GM19328 (cell line): ENCODE measurements around the gene CA9.

Source experiments
- ATAC-seq: cut with Tn5 transposase; IDR thresholded peaks from one replicate; pipeline ENCODE4 v1.9.1; 2021; ENCODE audit warnings: mild to moderate bottlenecking, moderate library complexity; ENCODE audit not compliant: unreplicated experiment

The CA9 gene

DNA sequence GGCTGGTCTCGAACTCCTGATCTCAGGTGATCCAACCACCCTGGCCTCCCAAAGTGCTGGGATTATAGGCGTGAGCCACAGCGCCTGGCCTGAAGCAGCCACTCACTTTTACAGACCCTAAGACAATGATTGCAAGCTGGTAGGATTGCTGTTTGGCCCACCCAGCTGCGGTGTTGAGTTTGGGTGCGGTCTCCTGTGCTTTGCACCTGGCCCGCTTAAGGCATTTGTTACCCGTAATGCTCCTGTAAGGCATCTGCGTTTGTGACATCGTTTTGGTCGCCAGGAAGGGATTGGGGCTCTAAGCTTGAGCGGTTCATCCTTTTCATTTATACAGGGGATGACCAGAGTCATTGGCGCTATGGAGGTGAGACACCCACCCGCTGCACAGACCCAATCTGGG lies 1.5 kb downstream of the CA9 start:
- ATAC-seq = no peak

DNA sequence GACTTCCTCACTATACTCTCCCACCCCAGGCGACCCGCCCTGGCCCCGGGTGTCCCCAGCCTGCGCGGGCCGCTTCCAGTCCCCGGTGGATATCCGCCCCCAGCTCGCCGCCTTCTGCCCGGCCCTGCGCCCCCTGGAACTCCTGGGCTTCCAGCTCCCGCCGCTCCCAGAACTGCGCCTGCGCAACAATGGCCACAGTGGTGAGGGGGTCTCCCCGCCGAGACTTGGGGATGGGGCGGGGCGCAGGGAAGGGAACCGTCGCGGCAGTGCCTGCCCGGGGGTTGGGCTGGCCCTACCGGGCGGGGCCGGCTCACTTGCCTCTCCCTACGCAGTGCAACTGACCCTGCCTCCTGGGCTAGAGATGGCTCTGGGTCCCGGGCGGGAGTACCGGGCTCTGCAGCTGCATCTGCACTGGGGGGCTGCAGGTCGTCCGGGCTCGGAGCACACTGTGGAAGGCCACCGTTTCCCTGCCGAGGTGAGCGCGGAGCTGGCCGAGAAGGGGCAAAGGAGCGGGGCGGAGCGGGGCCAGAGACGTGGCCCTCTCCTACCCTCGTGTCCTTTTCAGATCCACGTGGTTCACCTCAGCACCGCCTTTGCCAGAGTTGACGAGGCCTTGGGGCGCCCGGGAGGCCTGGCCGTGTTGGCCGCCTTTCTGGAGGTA lies 2.1 kb downstream of the CA9 start:
- ATAC-seq = no peak

- no peak for ATAC-seq
Observed at GRCh38 chr9:35679091-35679490, 5.4 kb downstream of the CA9 start.

DNA sequence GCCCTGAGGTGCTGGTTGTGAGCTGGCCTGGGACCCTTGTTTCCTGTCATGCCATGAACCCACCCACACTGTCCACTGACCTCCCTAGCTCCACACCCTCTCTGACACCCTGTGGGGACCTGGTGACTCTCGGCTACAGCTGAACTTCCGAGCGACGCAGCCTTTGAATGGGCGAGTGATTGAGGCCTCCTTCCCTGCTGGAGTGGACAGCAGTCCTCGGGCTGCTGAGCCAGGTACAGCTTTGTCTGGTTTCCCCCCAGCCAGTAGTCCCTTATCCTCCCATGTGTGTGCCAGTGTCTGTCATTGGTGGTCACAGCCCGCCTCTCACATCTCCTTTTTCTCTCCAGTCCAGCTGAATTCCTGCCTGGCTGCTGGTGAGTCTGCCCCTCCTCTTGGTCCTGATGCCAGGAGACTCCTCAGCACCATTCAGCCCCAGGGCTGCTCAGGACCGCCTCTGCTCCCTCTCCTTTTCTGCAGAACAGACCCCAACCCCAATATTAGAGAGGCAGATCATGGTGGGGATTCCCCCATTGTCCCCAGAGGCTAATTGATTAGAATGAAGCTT lies 6.1 kb downstream of the CA9 start:
- no peak for ATAC-seq

DNA sequence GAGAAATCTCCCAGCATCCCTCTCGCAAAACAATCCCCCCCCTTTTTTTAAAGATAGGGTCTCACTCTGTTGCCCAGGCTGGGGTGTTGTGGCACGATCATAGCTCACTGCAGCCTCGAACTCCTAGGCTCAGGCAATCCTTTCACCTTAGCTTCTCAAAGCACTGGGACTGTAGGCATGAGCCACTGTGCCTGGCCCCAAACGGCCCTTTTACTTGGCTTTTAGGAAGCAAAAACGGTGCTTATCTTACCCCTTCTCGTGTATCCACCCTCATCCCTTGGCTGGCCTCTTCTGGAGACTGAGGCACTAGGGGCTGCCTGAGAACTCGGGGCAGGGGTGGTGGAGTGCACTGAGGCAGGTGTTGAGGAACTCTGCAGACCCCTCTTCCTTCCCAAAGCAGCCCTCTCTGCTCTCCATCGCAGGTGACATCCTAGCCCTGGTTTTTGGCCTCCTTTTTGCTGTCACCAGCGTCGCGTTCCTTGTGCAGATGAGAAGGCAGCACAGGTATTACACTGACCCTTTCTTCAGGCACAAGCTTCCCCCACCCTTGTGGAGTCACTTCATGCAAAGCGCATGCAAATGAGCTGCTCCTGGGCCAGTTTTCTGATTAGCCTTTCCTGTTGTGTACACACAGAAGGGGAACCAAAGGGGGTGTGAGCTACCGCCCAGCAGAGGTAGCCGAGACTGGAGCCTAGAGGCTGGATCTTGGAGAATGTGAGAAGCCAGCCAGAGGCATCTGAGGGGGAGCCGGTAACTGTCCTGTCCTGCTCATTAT lies 6.8 kb downstream of the CA9 start:
- no peak for ATAC-seq

- ATAC-seq = no peak
Observed at GRCh38 chr9:35681341-35682002, 7.7 kb downstream of the CA9 start.

DNA sequence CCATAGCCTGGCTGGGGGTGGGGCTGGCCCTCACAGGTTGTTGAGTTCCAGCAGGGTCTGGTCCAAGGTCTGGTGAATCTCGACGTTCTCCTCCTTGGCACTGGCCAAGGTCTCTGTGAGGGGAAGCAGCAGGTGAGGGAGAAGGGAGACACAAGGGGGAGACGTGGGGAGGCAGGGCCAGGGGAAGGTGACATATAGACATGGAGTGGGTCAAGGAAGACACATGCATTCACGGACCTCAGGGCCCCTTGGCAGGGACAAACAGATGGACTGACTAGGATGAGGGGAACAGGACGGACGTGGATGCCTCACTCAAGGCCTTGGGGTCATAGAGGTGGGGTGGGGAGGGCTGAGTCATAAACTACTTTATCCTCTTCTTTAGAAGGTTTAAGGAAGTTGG lies 8.3 kb downstream of the CA9 start:
- no peak for ATAC-seq

- ATAC-seq = no peak
Observed at GRCh38 chr9:35682520-35683315, 9.0 kb downstream of the CA9 start.

DNA sequence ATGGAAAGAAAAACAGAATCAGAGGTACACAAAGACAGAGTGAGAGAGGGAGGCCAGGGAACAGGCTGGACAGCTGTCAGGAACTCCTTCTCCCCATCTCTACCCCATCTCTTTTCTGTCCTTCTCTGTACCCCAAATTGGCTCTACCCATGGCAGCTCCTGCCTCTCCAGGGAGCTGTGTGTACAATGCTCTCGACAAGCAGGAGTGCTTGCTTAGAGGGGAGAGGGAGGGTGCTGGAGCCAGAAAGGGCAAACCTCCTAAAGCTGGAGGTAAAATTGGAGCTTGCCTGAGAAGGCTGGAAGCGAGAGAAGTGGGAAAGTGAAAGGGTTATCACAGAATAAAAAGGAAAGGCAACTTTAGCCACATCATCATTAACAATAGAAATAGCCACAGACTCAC lies 9.6 kb downstream of the CA9 start:
- ATAC-seq = no peak

GRCh38 chr9:35684921-35685320 lies 11.2 kb downstream of the CA9 start:
- ATAC-seq = no peak

DNA sequence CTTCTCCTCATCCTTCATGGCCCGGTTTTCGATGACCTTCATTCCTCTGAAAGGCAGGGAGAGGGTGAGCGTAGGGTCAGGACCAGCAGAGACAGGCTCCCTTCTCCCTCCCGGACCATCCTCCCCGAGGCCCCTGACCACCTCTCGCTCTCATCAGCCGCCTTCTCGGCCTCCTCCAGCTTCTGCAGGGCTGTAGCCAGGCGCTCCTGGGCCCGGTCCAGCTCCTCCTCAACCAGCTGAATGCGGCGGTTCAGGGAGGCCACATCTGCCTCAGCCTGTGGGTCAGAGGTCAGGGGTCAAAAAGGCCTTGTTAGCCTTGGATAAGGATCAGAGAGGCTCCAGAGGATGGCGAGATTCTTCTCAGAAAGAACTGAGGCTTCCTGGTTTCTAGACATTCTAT lies 11.8 kb downstream of the CA9 start:
- ATAC-seq = no peak

DNA sequence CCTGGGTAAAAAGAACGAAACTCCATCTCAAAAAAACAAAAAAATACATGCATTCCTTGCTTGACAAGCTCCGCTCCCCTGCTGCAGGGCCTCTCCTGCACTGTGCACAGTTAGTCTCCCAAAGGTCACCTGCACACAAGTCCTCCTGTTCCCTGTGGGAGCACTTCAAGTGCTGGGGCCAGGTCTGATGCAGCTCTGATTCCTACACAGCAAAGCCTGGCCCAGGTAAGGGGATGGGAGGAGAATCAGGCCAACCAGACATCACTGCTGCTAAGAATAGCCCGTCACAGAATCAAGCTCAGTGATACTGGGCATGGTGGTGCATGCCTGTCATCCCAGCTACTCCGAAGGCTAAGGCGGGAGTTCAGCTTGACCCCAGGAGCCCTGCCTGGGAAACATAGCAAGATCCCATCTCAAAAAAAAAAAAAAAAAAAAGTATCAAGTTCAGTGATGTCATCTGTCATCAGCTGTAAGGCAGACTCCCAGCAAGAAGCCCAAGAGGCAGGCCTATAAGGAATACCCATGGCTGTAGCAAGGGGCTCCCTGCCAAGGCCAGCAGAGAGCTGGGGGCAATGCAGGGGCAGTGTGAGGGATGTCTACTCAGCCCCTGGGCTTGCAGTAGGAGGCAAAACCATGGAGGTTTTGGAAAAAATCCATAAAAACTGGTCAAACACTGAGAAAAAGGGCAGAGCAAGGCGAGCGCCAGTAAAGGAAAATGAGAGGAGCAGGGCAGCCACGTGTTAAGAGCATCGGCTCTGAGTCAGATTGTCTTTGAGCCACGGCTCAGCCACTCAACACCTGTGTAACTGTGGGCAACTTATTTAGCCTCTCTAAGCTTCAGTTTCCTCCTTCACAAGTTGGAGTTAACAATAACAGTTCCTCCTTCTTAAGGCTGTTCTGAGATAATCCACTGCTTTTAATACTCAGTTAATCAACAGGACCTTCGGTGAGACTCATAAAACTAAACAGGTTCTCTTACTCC lies 12.8 kb downstream of the CA9 start:
- ATAC-seq = no peak

- ATAC-seq = no peak
Observed at GRCh38 chr9:35687306-35687705, 13.6 kb downstream of the CA9 start.

DNA sequence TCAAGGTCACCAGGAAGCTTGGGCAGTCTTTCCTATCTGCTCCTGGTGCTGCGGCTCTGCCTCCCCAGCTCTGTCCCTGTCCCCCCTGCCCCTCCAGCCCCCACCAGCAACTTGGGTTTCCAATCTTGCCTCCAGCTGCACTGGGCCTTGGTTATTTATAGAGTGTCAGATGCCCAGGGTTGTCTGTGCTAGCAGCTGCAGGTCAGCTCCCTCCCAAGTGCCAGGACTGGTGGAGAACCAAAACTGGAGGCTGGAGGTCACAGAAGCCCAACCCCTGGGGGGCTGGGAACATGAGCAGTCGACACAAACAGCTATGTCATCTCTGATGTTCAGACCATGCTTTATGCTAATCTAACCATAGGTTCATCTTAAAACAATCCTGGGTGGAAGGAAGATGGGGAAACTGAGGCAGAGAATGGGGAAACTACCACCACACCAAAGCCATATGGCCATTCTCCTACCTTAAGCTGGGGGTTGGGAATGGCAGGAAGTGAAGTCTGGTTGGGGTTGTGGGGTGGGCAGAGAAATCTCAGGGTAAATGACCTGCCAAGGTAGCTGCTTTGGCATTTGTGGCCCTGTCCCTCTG lies 14.3 kb downstream of the CA9 start:
- no peak for ATAC-seq

DNA sequence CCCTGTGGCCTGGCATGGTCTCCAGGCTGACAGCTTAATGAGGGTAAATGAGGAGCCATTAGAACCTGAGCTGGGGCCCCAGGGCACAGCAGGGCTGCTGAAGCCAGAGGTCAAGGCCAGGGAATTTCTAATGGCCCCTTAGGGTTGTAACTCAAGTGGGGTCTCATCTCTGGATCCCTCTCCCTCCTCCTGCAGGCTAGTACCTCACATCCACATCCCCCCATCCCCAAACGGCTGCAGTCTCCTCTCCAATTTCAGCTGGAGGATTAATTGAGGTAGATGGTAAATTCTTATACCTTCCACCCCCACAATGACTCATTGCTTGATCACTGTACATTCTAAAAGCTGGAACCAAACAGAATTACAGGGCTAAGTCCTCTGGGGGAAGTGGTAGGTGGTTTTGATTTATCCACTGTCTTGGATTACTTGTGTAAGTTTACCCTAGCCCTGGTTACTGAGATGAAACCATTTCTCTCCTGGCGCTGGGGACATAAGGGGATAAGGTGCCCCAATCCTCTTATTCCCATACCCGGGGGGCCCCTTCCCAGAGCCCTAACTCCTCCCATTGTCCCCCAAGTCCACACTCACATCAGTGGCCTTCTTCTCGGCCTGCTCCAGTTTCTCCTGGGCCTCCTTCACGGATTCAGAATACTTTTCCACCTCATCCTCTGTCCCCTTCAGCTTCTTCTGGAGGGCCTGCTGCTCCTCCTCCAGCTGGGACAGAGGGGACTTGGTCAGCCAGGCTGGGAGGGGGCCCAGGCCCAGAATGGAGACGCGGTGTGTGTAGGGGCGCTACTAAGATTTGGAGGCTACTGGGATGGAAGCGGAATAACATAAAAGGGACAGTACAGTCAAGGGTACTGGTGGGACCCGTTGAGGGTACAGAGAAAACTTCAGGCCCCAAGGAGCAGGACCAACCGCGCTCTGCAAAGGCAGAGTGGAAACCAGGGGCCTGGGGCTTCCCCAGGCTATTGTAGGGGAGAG lies 15.1 kb downstream of the CA9 start:
- ATAC-seq = no peak

DNA sequence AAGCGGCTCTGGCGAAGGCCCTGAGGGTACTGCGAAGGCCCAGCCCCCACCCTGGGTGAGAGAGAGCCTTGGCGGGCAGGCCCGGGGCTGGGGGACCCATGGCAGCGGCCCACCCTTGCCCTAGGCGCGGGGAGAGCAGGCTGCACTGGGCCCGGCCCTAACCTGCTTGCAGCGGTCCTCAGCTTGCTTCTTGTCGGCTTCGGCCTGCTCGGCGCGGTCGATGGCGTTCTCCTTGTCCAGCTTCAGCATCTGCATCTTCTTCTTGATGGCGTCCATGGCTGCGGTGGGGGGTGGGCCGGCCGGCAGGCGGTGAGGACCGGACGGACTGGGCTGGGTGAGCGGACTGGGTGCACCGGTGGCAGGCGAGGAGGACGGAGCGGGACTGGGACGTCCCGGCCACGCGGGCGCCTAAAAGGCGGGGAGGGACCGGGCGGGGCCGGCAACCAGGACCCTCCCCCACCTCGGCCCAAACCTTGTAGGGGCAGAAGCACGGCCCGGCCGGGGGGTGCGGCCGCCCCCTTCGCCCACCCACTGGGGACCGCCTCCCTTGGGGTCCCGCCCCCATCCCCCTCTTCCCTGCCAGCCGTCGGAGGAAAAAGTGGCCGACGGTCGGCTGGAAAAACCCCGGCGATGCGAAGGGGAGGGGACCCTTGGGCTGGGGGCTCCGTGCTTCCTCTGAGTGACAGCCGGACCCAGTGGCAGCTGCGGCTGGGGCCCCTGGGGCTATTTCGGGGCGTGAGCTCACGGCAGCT lies 16.0 kb downstream of the CA9 start, which contains the start of gene TPM2:
TSS of gene TPM2 (minus strand) at position 384 of the 752 bp plus-strand sequence. CDS start at position 276, 108 bp downstream.
- no peak for ATAC-seq

- ATAC-seq = no peak
Observed at GRCh38 chr9:35690294-35690613, 16.5 kb downstream of the CA9 start.
